ENCODE data around the gene TMEM131. TPM values are rescaled to one million over a fixed set of nuclear protein-coding genes. Genes with fewer than 3 reads are reported as not detected.

Gene TMEM131
- total and polyA plus RNA-seq, 10 of the 15 experiments (the other 5 are each of a cell fraction or from before 2014, with no cell fraction given) = 6.0 to 48.2 (median 23.2) TPM

GRCh38 chr2:97997784-97998392 lies 2.1 kb upstream of the TMEM131 start:
- RAD21 ChIA-PET (ENCODE audit: unreplicated experiment) = interaction anchor here (1.2 to 2.9 kb wide), 2 partner anchors 14 to 30 kb away, joined by 3 to 10 read pairs; no protein-coding TSS in a partner anchor
- Histone ChIP-seq H3K4me1 (ENCODE audit: control insufficient read depth, insufficient read depth, low read length) (peaks cover 4% of the 10 kb centered on the region; the same call in 1 of the 2 replicates), H3K27me3 (replicated peaks in 1 of 2; ENCODE audit: control insufficient read depth in 2 of 2, insufficient read depth in 2 of 2, low read length in 1 of 2) (no peaks in the 10 kb centered on the region), H3K9ac (ENCODE audit: control insufficient read depth, insufficient read depth, low read length) (no peak overlapping the region), H3K4me2 (ENCODE audit: control insufficient read depth, insufficient read depth) (no peak overlapping the region), H3K4me3 (no peak overlapping the region), H2AFZ (ENCODE audit: control insufficient read depth, low read depth, low read length) (no peak overlapping the region), H4K20me1 (ENCODE audit: control insufficient read depth, insufficient read depth) (no peaks in the 10 kb centered on the region), H3K27ac (ENCODE audit: control insufficient read depth, insufficient read depth) (no peak overlapping the region), H3K36me3 (ENCODE audit: control insufficient read depth in 2 of 2, insufficient read depth in 2 of 2, low read length in 1 of 2) (no peaks in the 10 kb centered on the region), H3K79me2 (ENCODE audit: control insufficient read depth, insufficient read depth, low read length) (peaks cover 22% of the 10 kb centered on the region), H3K9me3 (replicated peaks; ENCODE audit: control insufficient read depth, insufficient read depth, low read length) (no peaks in the 10 kb centered on the region)
- 84% methylated on average over 8 of the region's 8 CpGs for whole genome bisulfite sequencing (ENCODE audit: insufficient coverage, insufficient replicate concordance, low lambda C conversion rate, missing lambda C conversion rate)
- BruUV-seq (replicated peaks) = no TSS peak
- intact Hi-C loops (cut with micrococcal nuclease; ENCODE audit: unreplicated experiment) = no loop called here
- CTCF ChIA-PET = interaction anchor here (1.4 kb wide), 1 partner anchor 13 kb away, joined by 4 read pairs; no protein-coding TSS in a partner anchor
- FAIRE-seq (no peak), DNase-seq (ENCODE audit: low read depth, low spot score) (no peak), ATAC-seq (no peak)
- SMC1A ChIA-PET (ENCODE audit: uncharacterized antibody, unreplicated experiment) = interaction anchor here (0.9 to 2.1 kb wide), 7 partner anchors 10 to 87 kb away, joined by 3 to 9 read pairs (median 3); no protein-coding TSS in a partner anchor
- TF ChIP-seq IRF4 (IDR thresholded peaks at IDR 0.05; ENCODE audit: low read depth, low read length) = no peak
- TF ChIP-seq NR2C1 (IDR thresholded peaks at IDR 0.05) = no peak
- no peak for TF ChIP-seq RFX5 (IDR thresholded peaks at IDR 0.05; ENCODE audit: low read depth, low read length)
- no peak for TF ChIP-seq PBX3 (IDR thresholded peaks at IDR 0.05; ENCODE audit: insufficient replicate concordance, low read depth, low read length)
- no peak for TF ChIP-seq CHD1 (IDR thresholded peaks at IDR 0.05; ENCODE audit: low read depth, low read length)
- no peak for TF ChIP-seq ZNF207 (IDR thresholded peaks at IDR 0.05; ENCODE audit: borderline replicate concordance)
- TF ChIP-seq RCOR1 (conservative IDR thresholded peaks at IDR 0.05; ENCODE audit: low read depth, low read length) = no peak
- TF ChIP-seq SREBF2 (IDR thresholded peaks at IDR 0.05; ENCODE audit: low read length) = no peak
- TF ChIP-seq ATF2 (IDR thresholded peaks at IDR 0.05; ENCODE audit: low read length) = no peak
- TF ChIP-seq NBN (IDR thresholded peaks at IDR 0.05) = no peak
- TF ChIP-seq JUND (IDR thresholded peaks at IDR 0.05; ENCODE audit: low read depth, low read length) = no peak
- no peak for TF ChIP-seq FOXK2 (IDR thresholded peaks at IDR 0.05)
- TF ChIP-seq KDM1A (IDR thresholded peaks at IDR 0.05; ENCODE audit: borderline replicate concordance) = no peak
- TF ChIP-seq CBFB (IDR thresholded peaks at IDR 0.05; ENCODE audit: low read depth) = no peak
- TF ChIP-seq MEF2A (IDR thresholded peaks at IDR 0.05; ENCODE audit: insufficient read depth, low read depth, low read length) = no peak
- no peak for TF ChIP-seq ETV6 (conservative IDR thresholded peaks at IDR 0.05 in 1 of 2, IDR thresholded peaks at IDR 0.05 in 1 of 2; ENCODE audit: borderline replicate concordance in 1 of 2, low read depth in 1 of 2)
- in situ Hi-C loops (cut with MboI) = no loop called here
- POLR2A ChIA-PET = no interaction called here

Measured in GM12878 (cell line).